Transverse colon (tissue), 4 donors: Measurements from ENCODE around the gene TMEM98. TPM values are rescaled to one million over a fixed set of nuclear protein-coding genes. Genes with fewer than 3 reads are reported as not detected.
"Not testable (repeated sequence)": the region's sequence is repeated elsewhere in the genome, so short reads cannot be mapped to it uniquely, and the experiment has no call there.

Experiments used
- DNase-seq: peaks from one replicate; pipeline ENCODE4 v3.0.0-alpha.2; 2019
- H3K27ac ChIP-seq, 4 donors: fragments of 200-600 bp; sonication (generic); 2 replicates each; pipeline ENCODE4 v1.5.1; 2016 to 2018; ENCODE audit warnings: inconsistent platforms in 4 of 4
- H3K27me3 ChIP-seq: fragments of 200-600 bp; sonication (generic); 2 replicates; pipeline ENCODE4 v1.5.1; 2017; ENCODE audit warnings: inconsistent platforms
- H3K36me3 ChIP-seq, 4 donors: fragments of 200-600 bp; sonication (generic); 2 replicates each; pipeline ENCODE4 v1.5.1; 2017 to 2019; ENCODE audit warnings: inconsistent platforms in 4 of 4
- H3K4me1 ChIP-seq, 4 donors: fragments of 200-600 bp; sonication (generic); 2 replicates each; pipeline ENCODE4 v1.5.1; 2017 to 2020; ENCODE audit warnings: inconsistent platforms in 4 of 4
- H3K4me3 ChIP-seq, 4 donors: fragments of 200-600 bp; sonication (generic); 1 replicate in 1 of 4; 2 replicates in 3 of 4; pipeline versions ENCODE4 v1.5.1 to v1.6.1; 2017 to 2019; ENCODE audit warnings: inconsistent platforms in 4 of 4
- H3K9me3 ChIP-seq, 2 donors: fragments of 200-600 bp; sonication (generic); 2 replicates each; pipeline ENCODE4 v1.5.1; 2017 to 2019; ENCODE audit warnings: inconsistent platforms in 2 of 2
- EP300 ChIP-seq: sonication (generic); formaldehyde crosslinking; IDR thresholded peaks from one replicate; pipeline ENCODE4 v1.6.1; 2017; ENCODE audit warnings: antibody characterized with exemption, low read depth
- POLR2A ChIP-seq: fragments of 450-650 bp; IDR thresholded peaks from one replicate; pipeline ENCODE4 v1.6.1; 2016; ENCODE audit warnings: antibody characterized with exemption, mild to moderate bottlenecking, moderate library complexity
- POLR2AphosphoS5 ChIP-seq, 3 donors: sonication (generic); formaldehyde crosslinking; IDR thresholded peaks; one replicate each; pipeline ENCODE4 v1.6.1; 2016; ENCODE audit warnings: antibody characterized with exemption in 3 of 3
- WGBS, 2 donors: methylation state at CpG; one replicate each; pipeline ENCODE4 v1.1.5; 2018; ENCODE audit warnings: low coverage in 1 of 2; 5-methylcytosine and 5-hydroxymethylcytosine counted together
- in situ Hi-C, 4 donors: fragments of 200-750 bp; cut with MboI; loops; one replicate each; pipeline versions ENCODE4 v1.15.0 to v1.15.1; 2017; ENCODE audit warnings: low sequenced_read_pairs in 3 of 4, low pct_ligation_motif_present in 1 of 4, low pct_unique_long_range_greater_than_20kb in 1 of 4
- intact Hi-C: fragments of 100-400 bp; cut with DNase I; formaldehyde crosslinking; loops from one replicate; pipeline ENCODE4 v1.15.1; 2023; ENCODE audit warnings: low total_unique reads
- total RNA-seq, 4 donors: library from RNA; depleted of rRNA; stranded (reverse); fragments of >200 nt; gene quantifications; one replicate each; pipeline ENCODE4 v1.1.0, GENCODE V29; 2016
- TF ChIP-seq, protein P1 (sequence below), 5 experiments: fragments of 200-600 bp in 3 of 5; fragments of 450-650 bp in 2 of 5; sonication (generic) in 3 of 5; IDR thresholded peaks; 1 replicate in 2 of 5; 2 replicates in 3 of 5; pipeline ENCODE4 v1.5.1; 2016 to 2017; ENCODE audit warnings: antibody characterized with exemption in 5 of 5, inconsistent platforms in 3 of 5, mild to moderate bottlenecking in 2 of 5, moderate library complexity in 1 of 5

TMEM98 gene
- total RNA-seq, 4 donors from 2014 or later = 70.7 to 219 (median 175) TPM

GRCh38 chr17:32964541-32964940 lies 36.6 kb downstream of the TMEM98 start:
- 81 to 84% methylated on average over 6 to 11 of the region's 11 CpGs for WGBS, 2 donors
- Histone ChIP-seq H3K27ac (no peak overlapping the region), H3K9me3 (no peaks in the 10 kb centered on the region), H3K4me3 (no peak overlapping the region), H3K4me1 (peaks cover 0 to 37% (median 18%) of the 10 kb centered on the region in 4 donors), H3K27me3 (no peaks in the 10 kb centered on the region), H3K36me3 (no peaks in the 10 kb centered on the region)
- intact Hi-C loops = no loop called here
- TF ChIP-seq EP300 (no peak), POLR2AphosphoS5 (IDR thresholded peaks at IDR 0.05) (no peak), POLR2A (no peak)
- TF ChIP-seq, protein P1, sequence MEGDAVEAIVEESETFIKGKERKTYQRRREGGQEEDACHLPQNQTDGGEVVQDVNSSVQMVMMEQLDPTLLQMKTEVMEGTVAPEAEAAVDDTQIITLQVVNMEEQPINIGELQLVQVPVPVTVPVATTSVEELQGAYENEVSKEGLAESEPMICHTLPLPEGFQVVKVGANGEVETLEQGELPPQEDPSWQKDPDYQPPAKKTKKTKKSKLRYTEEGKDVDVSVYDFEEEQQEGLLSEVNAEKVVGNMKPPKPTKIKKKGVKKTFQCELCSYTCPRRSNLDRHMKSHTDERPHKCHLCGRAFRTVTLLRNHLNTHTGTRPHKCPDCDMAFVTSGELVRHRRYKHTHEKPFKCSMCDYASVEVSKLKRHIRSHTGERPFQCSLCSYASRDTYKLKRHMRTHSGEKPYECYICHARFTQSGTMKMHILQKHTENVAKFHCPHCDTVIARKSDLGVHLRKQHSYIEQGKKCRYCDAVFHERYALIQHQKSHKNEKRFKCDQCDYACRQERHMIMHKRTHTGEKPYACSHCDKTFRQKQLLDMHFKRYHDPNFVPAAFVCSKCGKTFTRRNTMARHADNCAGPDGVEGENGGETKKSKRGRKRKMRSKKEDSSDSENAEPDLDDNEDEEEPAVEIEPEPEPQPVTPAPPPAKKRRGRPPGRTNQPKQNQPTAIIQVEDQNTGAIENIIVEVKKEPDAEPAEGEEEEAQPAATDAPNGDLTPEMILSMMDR (IDR thresholded peaks at IDR 0.05) = no peak
- no peak for DNase-seq
- in situ Hi-C loops = no loop called here

- in situ Hi-C loops, H3K36me3 ChIP-seq, DNase-seq, H3K4me3 ChIP-seq, H3K4me1 ChIP-seq, H3K27me3 ChIP-seq, intact Hi-C loops, H3K9me3 ChIP-seq, H3K27ac ChIP-seq: not testable (repeated sequence)
- WGBS, 2 donors = 75 to 87% methylated on average over 4 of the region's 4 CpGs
These were observed 41.3 kb downstream of the TMEM98 start for GRCh38 chr17:32969231-32969630.

- Histone ChIP-seq H3K27me3 (no peaks in the 10 kb centered on the region), H3K9me3 (no peaks in the 10 kb centered on the region), H3K27ac (no peak overlapping the region), H3K4me1 (peaks cover 0 to 5% (median 4%) of the 10 kb centered on the region in 4 donors), H3K4me3 (no peak overlapping the region), H3K36me3 (no peaks in the 10 kb centered on the region)
- DNase-seq = no peak
- in situ Hi-C loops = no loop called here
- TF ChIP-seq EP300 = no peak
- TF ChIP-seq POLR2A = no peak
- no peak for TF ChIP-seq POLR2AphosphoS5 (IDR thresholded peaks at IDR 0.05)
- TF ChIP-seq, protein P1 (IDR thresholded peaks at IDR 0.05) = no peak
- WGBS, 2 donors = 33 to 35% methylated on average over 1 to 3 of the region's 3 CpGs
- intact Hi-C loops = no loop called here
These were observed 42.3 kb downstream of the TMEM98 start for GRCh38 chr17:32970281-32970680.

DNA sequence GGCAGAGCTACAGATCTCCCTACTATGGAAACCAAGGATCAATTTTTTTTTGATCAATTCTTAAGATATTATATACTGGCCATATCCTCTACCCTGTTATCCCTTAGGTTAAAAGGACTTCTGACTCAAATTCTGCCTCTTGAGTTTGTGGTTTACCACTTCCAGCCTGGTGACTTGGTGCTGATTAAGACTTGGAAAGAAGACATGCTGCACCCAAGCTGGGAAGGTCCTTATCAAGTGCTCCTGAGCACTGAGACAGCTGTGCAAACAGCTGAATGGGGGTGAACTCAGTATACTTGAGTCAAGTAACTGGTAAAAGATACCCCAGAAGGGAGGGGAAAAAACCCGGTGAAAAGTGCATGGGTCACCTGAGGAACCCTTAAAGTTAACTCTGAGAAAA lies 43.2 kb downstream of the TMEM98 start:
- no peak overlapping the region for H3K27ac ChIP-seq
- WGBS, 2 donors = 35% methylated on average over 1 of the region's 1 CpG; no CpG with 5 or more reads in 1 of the 2 donors
- TF ChIP-seq EP300 = no peak
- TF ChIP-seq POLR2A = no peak
- TF ChIP-seq, protein P1 (IDR thresholded peaks at IDR 0.05) = no peak
- no peak for TF ChIP-seq POLR2AphosphoS5 (IDR thresholded peaks at IDR 0.05)
- intact Hi-C loops (no loop called here), in situ Hi-C loops (no loop called here)
- peaks cover 0 to 5% (median 4%) of the 10 kb centered on the region in 4 donors for H3K4me1 ChIP-seq
- H3K9me3 ChIP-seq = no peaks in the 10 kb centered on the region
- no peaks in the 10 kb centered on the region for H3K27me3 ChIP-seq
- H3K4me3 ChIP-seq = no peak overlapping the region
- no peaks in the 10 kb centered on the region for H3K36me3 ChIP-seq
- no peak for DNase-seq

DNA sequence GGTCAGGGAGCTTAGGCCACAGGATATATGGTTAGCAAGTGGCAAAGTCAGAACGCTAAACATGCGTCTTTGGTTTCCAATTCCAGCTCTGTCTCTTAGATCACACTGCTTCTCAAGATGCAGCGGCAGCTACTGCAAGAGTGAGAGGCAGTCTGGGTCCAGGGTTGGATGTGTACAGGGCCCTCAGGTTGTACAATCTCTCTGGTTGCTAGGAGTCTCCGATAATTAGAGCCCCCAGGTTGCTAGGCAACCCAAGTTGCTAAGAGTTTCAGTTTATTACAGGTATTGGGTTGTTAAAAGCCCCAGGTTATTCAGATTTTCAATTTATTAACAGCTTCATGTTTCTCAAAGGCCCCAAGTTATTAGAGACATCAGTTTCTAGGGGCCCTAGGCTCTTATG lies 48.2 kb downstream of the TMEM98 start:
- TF ChIP-seq, protein P1 (IDR thresholded peaks at IDR 0.05) = no peak
- TF ChIP-seq EP300 = no peak
- no peak for TF ChIP-seq POLR2A
- no peak for TF ChIP-seq POLR2AphosphoS5 (IDR thresholded peaks at IDR 0.05)
- Histone ChIP-seq H3K27me3 (no peaks in the 10 kb centered on the region), H3K4me3 (no peak overlapping the region), H3K4me1 (peaks cover 0 to 3% (median 0%) of the 10 kb centered on the region in 4 donors), H3K27ac (no peak overlapping the region), H3K9me3 (no peaks in the 10 kb centered on the region), H3K36me3 (no peaks in the 10 kb centered on the region)
- in situ Hi-C loops (no loop called here), intact Hi-C loops (no loop called here)
- 71% methylated on average over 4 of the region's 4 CpGs; no CpG with 5 or more reads in 1 of the 2 donors for WGBS, 2 donors
- DNase-seq = no peak
